Stimulated activated CD4-positive, alpha-beta T cell treated with anti-CD3 and anti-CD28 coated beads, TNF-alpha, amount 100 ng/mL, for 24 hours (primary cell): ENCODE measurements around the gene NR3C2.

ENCODE experiments used
- DNase-seq, 3 experiments: peaks; one replicate each; pipeline ENCODE4 v3.0.0-alpha.2; 2020; ENCODE audit warnings: low read depth in 3 of 3

The NR3C2 gene

GRCh38 chr4:148077581-148077980 lies 364.6 kb downstream of the NR3C2 start:
- DNase-seq, result no peak

GRCh38 chr4:148076964-148077363 lies 365.2 kb downstream of the NR3C2 start:
- no peak for DNase-seq

DNA sequence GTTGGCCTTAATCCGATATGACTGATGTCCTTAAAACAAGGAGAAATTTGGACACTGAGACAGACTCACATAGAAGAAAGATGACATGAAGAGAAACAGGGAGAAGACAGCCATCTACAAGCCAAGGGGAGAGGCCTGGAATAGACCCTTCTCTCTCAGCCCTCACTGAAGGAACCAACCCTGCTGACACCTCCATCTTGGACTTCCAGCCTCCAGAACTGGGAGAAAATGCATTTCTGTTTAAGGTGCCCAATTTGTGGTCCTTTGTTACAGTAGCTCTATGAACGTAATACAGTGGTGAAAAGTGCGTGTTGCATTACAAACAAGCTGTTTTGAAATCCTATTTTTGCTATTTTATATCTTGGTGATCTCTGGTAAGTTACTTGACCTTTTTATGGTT lies 366.8 kb downstream of the NR3C2 start:
- no peak for DNase-seq

- no peak for DNase-seq
These were observed 367.8 kb downstream of the NR3C2 start for GRCh38 chr4:148074462-148074861.

GRCh38 chr4:148073349-148073748 lies 368.9 kb downstream of the NR3C2 start:
- no peak for DNase-seq

- DNase-seq, result no peak
These were observed 369.4 kb downstream of the NR3C2 start for GRCh38 chr4:148072789-148073188.

DNA sequence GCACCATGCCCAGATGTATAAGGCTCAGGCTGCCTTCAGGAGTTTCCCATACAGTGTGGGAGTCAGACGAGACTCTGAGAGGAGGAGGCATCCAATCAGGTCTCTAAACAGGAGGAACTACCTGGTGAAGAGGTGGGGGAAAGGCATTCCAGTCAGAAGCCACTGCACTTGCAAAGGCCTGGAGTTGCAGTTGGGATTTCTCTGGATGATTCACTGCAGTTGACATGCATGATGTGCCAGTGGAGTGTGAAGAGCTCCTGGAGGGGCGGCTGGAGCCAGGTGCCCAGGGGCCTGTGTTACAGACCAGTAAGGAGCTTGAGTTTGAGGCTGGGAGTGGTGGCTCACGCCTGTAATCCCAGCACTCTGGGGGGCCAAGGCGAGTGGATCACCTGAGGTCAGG lies 371.2 kb downstream of the NR3C2 start:
- no peak for DNase-seq

GRCh38 chr4:148069895-148070178 lies 372.4 kb downstream of the NR3C2 start:
- DNase-seq, result no peak

GRCh38 chr4:148069086-148069894 lies 372.9 kb downstream of the NR3C2 start:
- DNase-seq, result no peak

DNA sequence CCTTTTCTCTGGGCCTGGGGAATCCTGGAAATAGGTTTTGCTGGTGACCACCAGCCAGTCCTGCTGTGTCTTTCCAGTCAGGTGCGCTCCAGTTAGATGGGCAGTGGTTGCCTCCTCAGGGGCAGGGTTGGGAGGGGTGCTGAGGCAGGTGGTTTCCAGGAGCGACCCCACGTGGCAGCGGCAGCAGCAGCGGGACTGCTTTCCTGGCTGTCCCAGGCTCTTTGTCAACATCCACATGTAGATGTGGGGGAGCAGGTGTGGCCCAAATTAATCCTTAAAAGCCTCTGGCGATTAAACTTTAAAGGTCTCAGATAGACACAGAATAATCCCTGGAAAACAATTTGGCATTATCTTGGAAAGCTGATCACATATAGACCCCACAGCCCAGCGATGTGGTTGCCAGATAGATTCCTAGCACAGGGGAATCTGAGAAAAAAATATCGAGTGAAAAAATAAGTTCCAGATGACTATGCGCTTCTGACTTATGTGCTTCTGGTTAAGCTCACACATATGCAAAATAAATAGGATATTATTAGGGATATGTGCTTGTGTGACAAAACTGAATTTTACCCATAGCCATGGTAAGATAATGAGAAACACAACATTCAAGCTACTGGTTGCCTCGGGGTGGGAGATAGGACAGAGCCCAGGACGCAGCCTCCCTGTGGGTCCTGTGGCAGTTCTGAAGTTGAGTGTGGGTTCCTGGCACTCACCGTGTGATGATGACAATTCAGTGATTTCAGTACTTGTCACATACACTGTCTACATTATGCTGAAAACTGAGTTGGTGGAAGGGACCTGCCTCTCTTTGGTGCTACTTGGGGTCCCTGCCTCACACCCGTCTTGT lies 373.9 kb downstream of the NR3C2 start:
- no peak for DNase-seq

DNA sequence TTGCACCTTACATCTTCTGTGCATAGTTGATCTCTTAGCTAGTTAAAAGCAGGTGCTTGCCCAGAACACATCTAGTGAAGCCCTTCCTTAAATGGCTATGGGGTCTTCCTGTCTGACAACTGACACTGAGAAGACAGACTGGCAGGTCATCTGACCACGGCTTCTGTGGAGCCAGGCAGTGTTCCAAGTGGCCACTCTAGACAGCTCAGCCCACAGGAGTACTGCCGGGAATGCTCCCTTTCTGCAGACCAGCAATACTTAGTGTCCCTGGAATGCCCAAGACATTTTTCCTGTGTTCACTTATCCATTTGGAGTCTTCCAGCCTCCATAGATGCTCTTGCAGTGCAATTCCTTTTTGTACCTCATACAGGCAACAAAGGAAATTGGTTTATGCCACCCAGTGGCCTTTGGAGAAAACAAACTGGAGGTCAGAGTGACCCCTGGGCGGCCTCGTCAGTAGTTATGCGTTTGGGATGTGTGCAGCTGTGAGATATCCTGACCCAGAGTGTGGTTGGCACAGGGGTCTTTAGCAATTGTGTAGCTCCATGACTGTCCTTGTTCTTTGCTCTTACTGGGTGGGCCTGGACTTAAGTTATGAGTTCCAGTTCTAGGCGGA lies 374.8 kb downstream of the NR3C2 start:
- no peak for DNase-seq

- no peak for DNase-seq
These were observed 377.1 kb downstream of the NR3C2 start for GRCh38 chr4:148065075-148065474.

GRCh38 chr4:148064451-148064850 lies 377.8 kb downstream of the NR3C2 start:
- DNase-seq, result no peak

DNA sequence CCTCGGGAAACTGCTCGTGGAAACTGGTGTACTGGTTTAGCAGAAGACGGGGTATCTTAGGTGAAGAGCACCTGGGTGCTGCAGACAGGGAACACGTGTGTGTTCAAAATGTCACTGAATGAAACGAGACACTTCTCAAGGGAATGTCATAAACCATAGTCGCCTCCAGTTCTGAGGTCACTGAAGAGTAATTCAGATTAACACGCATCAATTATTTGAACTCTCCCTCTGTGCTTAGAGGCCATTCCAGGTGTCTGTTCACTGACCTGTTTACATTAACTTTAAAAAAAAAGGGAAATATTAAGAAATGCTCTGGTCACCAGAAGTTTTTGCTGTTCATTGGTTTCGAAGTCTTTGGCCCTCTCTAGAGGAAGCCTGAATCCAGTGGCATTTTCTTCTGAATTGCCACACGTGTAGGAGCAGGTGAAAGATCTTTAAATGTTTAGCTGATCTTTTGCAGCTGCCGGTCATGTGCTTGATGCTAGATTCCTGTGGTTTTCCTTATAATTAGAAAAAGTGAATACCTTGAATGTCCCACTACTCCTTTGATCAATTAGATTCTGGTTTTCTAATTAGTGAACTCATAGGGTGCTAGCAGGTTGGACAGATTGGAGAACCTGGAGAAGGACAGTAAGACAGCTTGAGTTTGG lies 379.8 kb downstream of the NR3C2 start:
- DNase-seq, result no peak

GRCh38 chr4:148061795-148062194 lies 380.4 kb downstream of the NR3C2 start:
- DNase-seq, result no peak

DNA sequence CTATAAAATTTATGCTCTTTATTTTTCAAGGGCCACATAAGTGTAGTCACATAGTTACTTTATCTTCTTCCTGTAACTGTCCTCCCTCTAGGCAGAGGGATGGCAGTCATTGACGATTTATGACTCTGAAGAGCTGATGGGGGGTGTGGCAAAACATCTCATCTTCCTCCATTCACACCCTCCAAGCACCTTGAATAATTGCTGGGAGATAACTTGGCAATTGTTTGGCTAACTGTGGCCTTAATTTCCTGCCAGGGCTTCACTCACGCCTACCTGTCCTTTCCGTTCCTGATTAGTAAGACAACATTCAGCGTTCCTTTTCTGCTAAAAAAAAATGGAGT lies 381.1 kb downstream of the NR3C2 start:
- no peak for DNase-seq

- DNase-seq, result no peak
These were observed 381.7 kb downstream of the NR3C2 start for GRCh38 chr4:148060264-148061140.

- no peak for DNase-seq
These were observed 382.5 kb downstream of the NR3C2 start for GRCh38 chr4:148059617-148060180.

- DNase-seq, result no peak
These were observed 384.0 kb downstream of the NR3C2 start for GRCh38 chr4:148057984-148058859.

- no peak for DNase-seq
These were observed 384.7 kb downstream of the NR3C2 start for GRCh38 chr4:148057516-148057915.
